BE2C (cell line): ENCODE measurements around the gene TXLNG.

ENCODE experiments used
- DNase-seq: peaks from one replicate; pipeline ENCODE4 v3.0.0-alpha.2; 2020
- H3K27me3 ChIP-seq: fragments of 250-450 bp; sonication (Bioruptor Pico); 2 replicates; pipeline ENCODE4 v1.5.1; 2020; ENCODE audit warnings: mild to moderate bottlenecking
- H3K36me3 ChIP-seq: fragments of 250-450 bp; sonication (Bioruptor Pico); 2 replicates; pipeline ENCODE4 v1.5.1; 2020; ENCODE audit warnings: mild to moderate bottlenecking
- H3K4me1 ChIP-seq: fragments of 250-450 bp; sonication (Bioruptor Pico); 2 replicates; pipeline ENCODE4 v1.5.1; 2020
- H3K4me3 ChIP-seq: 2 replicates; pipeline ENCODE4 v1.5.1; 2011; ENCODE audit warnings: low read depth, low read length
- H3K9me3 ChIP-seq: fragments of 250-450 bp; sonication (Bioruptor Pico); 2 replicates; pipeline ENCODE4 v1.5.1; 2020
- TF ChIP-seq, protein P1 (sequence below): IDR thresholded peaks from 2 replicates; pipeline ENCODE4 v1.5.1; 2012; ENCODE audit warnings: mild to moderate bottlenecking, low read depth, low read length

TXLNG gene

DNA sequence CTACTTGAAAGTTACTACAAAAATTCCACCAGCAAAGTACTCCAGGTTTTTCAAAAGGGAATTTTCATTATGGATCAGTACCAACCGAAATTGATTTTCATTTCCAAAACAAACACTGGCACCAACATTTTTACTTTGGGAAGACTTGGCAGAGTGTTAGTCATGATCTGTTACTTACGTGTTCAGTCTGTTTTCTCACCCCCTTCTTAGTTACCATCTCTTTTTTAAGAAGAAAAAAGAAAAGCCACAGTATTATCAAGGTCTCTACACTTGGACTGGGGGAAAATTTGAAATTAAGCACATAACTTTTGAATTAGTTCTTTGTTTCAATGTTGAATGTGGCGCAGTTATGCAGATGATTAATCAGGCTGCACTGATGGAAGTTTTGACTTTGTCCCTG lies 56.4 kb downstream of the TXLNG start:
- TF ChIP-seq, protein P1, sequence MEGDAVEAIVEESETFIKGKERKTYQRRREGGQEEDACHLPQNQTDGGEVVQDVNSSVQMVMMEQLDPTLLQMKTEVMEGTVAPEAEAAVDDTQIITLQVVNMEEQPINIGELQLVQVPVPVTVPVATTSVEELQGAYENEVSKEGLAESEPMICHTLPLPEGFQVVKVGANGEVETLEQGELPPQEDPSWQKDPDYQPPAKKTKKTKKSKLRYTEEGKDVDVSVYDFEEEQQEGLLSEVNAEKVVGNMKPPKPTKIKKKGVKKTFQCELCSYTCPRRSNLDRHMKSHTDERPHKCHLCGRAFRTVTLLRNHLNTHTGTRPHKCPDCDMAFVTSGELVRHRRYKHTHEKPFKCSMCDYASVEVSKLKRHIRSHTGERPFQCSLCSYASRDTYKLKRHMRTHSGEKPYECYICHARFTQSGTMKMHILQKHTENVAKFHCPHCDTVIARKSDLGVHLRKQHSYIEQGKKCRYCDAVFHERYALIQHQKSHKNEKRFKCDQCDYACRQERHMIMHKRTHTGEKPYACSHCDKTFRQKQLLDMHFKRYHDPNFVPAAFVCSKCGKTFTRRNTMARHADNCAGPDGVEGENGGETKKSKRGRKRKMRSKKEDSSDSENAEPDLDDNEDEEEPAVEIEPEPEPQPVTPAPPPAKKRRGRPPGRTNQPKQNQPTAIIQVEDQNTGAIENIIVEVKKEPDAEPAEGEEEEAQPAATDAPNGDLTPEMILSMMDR, result no peak
- H3K4me3 ChIP-seq, result no peak overlapping the region
- H3K27me3 ChIP-seq, result no peaks in the 10 kb centered on the region
- H3K4me1 ChIP-seq, result no peaks in the 10 kb centered on the region
- H3K36me3 ChIP-seq, result peaks cover 44% of the 10 kb centered on the region
- no peaks in the 10 kb centered on the region for H3K9me3 ChIP-seq
- DNase-seq, result no peak

DNA sequence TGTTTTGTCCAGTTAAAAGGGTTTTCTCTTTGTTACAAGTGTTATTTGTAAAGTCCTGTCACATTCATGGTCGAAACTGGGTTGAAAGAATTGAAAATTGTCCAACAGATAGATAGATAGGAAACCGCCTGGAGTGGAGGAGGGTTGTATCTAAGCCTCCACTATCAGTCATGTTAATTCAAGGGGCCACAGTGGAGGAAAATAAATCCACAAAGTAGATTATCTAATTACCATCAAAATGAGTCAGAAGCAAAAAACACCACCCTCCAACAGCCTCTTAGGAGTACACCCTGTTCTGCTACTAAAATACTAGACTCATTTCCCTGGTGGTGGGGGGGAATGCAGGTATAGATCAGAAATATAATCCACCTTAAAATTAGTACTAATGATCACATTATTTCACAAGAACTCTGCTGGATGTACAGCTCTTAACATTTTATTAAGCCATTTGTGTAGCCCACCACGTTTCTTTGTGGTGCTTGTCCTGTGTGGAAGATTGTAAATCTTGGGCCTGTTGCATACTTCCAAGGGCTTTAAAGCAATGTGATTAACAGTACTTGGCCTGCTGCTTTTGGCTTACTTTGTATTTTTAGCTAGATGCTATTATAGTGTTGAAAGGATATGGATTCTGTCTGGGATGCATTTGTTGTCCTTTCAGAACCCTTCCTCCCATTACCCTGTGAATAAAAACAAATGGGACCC lies 57.1 kb downstream of the TXLNG start:
- no peaks in the 10 kb centered on the region for H3K9me3 ChIP-seq
- no peaks in the 10 kb centered on the region for H3K4me1 ChIP-seq
- peaks cover 40% of the 10 kb centered on the region for H3K36me3 ChIP-seq
- no peak overlapping the region for H3K4me3 ChIP-seq
- no peak for DNase-seq
- TF ChIP-seq, protein P1, result no peak
- no peaks in the 10 kb centered on the region for H3K27me3 ChIP-seq

DNA sequence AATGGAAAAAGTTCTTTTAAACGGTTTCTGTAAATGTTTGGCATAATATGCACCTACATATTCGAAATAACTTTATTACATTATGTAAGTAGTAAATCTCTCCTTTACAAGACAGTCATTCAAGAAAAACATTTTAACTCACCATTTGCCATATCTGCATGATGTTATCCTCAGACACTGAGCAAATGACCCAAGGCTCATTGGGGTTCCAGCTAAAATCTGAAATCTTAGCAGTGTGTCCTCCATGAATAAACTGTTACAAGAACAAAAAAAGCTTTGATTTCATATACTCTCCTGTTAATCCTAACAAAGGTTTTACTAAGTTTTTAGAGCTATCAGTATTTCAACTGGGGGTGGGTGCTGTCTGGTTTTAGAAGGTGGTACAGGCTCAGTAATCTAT lies 59.4 kb downstream of the TXLNG start:
- DNase-seq, result no peak
- Histone ChIP-seq H3K4me3 (no peak overlapping the region), H3K9me3 (no peaks in the 10 kb centered on the region), H3K4me1 (no peaks in the 10 kb centered on the region), H3K36me3 (peaks cover 28% of the 10 kb centered on the region), H3K27me3 (no peaks in the 10 kb centered on the region)
- TF ChIP-seq, protein P1, result no peak

DNA sequence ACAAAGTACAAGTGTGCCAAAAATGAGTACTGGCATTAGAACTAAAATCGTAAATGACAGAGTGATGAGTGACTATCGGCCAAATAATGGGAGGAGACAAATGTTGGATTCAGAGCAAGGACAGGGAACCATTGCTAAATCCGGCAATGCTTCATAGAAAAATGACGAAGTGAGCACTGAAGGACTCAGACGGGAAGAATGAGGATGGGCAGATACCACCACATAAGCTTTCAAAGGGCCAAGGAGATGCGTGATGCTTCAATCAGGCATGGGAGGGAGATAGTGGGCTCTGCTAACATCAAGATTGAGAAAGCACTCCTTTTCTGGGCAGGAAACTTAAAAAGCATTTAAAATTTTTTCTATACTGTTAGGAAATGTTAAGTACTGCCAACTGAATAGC lies 62.3 kb downstream of the TXLNG start:
- Histone ChIP-seq H3K4me3 (no peak overlapping the region), H3K36me3 (peaks cover 22% of the 10 kb centered on the region), H3K4me1 (no peaks in the 10 kb centered on the region), H3K9me3 (no peaks in the 10 kb centered on the region), H3K27me3 (no peaks in the 10 kb centered on the region)
- TF ChIP-seq, protein P1, result no peak
- DNase-seq, result no peak

DNA sequence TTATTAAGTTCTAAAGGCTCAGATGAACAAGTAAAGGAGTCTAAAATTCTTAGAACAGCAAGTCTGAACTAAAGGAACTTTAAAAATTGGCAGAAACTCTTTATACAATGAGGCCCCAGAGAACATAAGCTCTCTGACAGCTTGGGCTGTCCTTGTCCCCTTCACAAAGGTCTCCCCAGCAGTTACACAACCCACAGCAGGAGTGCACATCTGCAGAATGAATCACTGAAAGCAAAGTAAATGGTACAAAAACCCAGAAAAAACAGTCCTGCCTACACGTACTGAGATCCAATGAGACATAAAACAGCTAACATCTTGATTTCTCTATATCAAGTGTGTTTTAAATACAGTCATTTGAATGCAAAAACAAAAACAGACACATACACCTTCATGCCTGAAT lies 65.2 kb downstream of the TXLNG start:
- TF ChIP-seq, protein P1, result no peak
- Histone ChIP-seq H3K9me3 (no peaks in the 10 kb centered on the region), H3K27me3 (no peaks in the 10 kb centered on the region), H3K36me3 (peaks cover 10% of the 10 kb centered on the region), H3K4me3 (no peak overlapping the region), H3K4me1 (no peaks in the 10 kb centered on the region)
- DNase-seq, result no peak

DNA sequence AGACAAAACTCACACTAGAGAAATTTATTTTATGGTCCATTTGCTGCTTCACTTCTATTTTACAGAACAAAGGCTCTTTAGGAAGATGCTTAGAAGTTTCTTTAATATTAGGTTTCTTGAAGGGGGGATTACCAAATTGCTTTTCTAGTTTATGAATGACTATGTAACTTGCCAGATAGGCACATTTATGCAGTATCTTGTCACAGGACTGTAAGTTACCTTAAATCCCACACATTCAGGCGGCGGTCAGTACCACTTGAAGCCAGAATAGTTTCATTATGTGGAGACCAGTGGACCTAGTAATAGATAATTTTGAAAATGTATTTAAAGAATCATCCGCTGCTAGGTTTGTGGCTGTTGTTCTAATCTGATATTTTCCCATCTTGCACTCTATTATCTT lies 65.6 kb downstream of the TXLNG start:
- H3K9me3 ChIP-seq, result no peaks in the 10 kb centered on the region
- H3K36me3 ChIP-seq, result peaks cover 13% of the 10 kb centered on the region
- DNase-seq, result no peak
- no peaks in the 10 kb centered on the region for H3K4me1 ChIP-seq
- H3K4me3 ChIP-seq, result no peak overlapping the region
- TF ChIP-seq, protein P1, result no peak
- no peaks in the 10 kb centered on the region for H3K27me3 ChIP-seq
